WTC11 (cell line): ENCODE data around the gene BDH1. TPM values are rescaled to one million over a fixed set of nuclear protein-coding genes. Genes with fewer than 3 reads are reported as not detected.

Experiments
- ATAC-seq: fragments of 200-7000 bp; cut with Tn5 transposase; 2 replicates; pipeline ENCODE4 v1.10.0; 2021; ENCODE audit warnings: mild to moderate bottlenecking, moderate library complexity
- CTCF ChIA-PET: fragments of 300-600 bp; sonication (Branson Sonifier 250); formaldehyde crosslinking; loops from one replicate; lab custom pipeline; 2021; ENCODE audit warnings: antibody characterized with exemption; lab: Charles Lee
- POLR2A ChIA-PET: fragments of 350-600 bp; sonication (Branson Sonifier 250); formaldehyde crosslinking; loops from one replicate; lab custom pipeline; 2021; ENCODE audit warnings: antibody characterized with exemption; lab: Charles Lee
- DNase-seq: peaks from one replicate; pipeline ENCODE4 v3.0.0; 2021; ENCODE audit warnings: low spot score
- H3K27ac Mint-ChIP-seq: 2 replicates; pipeline ENCODE4 v1.8.0; 2021; ENCODE audit warnings: mixed read lengths
- H3K27me3 Mint-ChIP-seq: 2 replicates; pipeline ENCODE4 v1.8.0; 2021; ENCODE audit warnings: low read depth, mild to moderate bottlenecking, moderate library complexity, mixed read lengths
- H3K36me3 Mint-ChIP-seq: 2 replicates; pipeline ENCODE4 v1.8.0; 2021; ENCODE audit warnings: mixed read lengths
- H3K4me1 Mint-ChIP-seq: 2 replicates; pipeline ENCODE4 v1.8.0; 2022; ENCODE audit warnings: mixed read lengths
- H3K4me3 Mint-ChIP-seq: 2 replicates; pipeline ENCODE4 v1.8.0; 2021; ENCODE audit warnings: mild to moderate bottlenecking, moderate library complexity, mixed read lengths
- H3K9me3 Mint-ChIP-seq: 2 replicates; pipeline ENCODE4 v1.8.0; 2021; ENCODE audit warnings: mixed read lengths
- CREM ChIP-seq: sonication (generic); formaldehyde crosslinking; IDR thresholded peaks from 2 replicates; pipeline ENCODE4 v1.8.1; 2022; ENCODE audit warnings: mild to moderate bottlenecking, missing genetic modification reagents, moderate library complexity
- EMX1 ChIP-seq: fragments of 250-450 bp; sonication (Bioruptor Pico); IDR thresholded peaks from 2 replicates; pipeline ENCODE4 v1.8.0; 2021; ENCODE audit warnings: mild to moderate bottlenecking
- GTF2I ChIP-seq: fragments of 250-450 bp; sonication (Bioruptor Pico); conservative IDR thresholded peaks from 2 replicates; pipeline ENCODE4 v1.4.0; 2021; ENCODE audit warnings: mild to moderate bottlenecking
- OVOL2 ChIP-seq: fragments of 250-450 bp; sonication (Bioruptor Pico); IDR thresholded peaks from 2 replicates; pipeline ENCODE4 v1.9.0; 2021; ENCODE audit warnings: mild to moderate bottlenecking, borderline replicate concordance
- RORB ChIP-seq: fragments of 250-450 bp; sonication (Bioruptor Pico); IDR thresholded peaks from 2 replicates; pipeline ENCODE4 v1.9.0; 2021; ENCODE audit warnings: mild to moderate bottlenecking
- TEAD4 ChIP-seq: sonication (generic); formaldehyde crosslinking; IDR thresholded peaks from 2 replicates; pipeline ENCODE4 v1.8.0; 2022; ENCODE audit warnings: mild to moderate bottlenecking, missing genetic modification reagents
- ZNF232 ChIP-seq: sonication (generic); formaldehyde crosslinking; IDR thresholded peaks from 2 replicates; pipeline ENCODE4 v1.8.0; 2022; ENCODE audit warnings: mild to moderate bottlenecking, missing genetic modification reagents
- ZNF423 ChIP-seq: fragments of 250-450 bp; sonication (Bioruptor Pico); IDR thresholded peaks from 2 replicates; pipeline ENCODE4 v2.1.2; 2022; ENCODE audit warnings: mild to moderate bottlenecking, moderate library complexity
- total RNA-seq: library from RNA; stranded (reverse); gene quantifications from 3 replicates; pipeline ENCODE4 v1.2.3, GENCODE V29; 2021
- TF ChIP-seq, protein P1 (sequence below): fragments of 250-450 bp; sonication (Bioruptor Pico); IDR thresholded peaks from 2 replicates; pipeline ENCODE4 v1.9.0; 2021; ENCODE audit warnings: mild to moderate bottlenecking, borderline replicate concordance
- TF ChIP-seq, protein P2 (sequence below): sonication (generic); formaldehyde crosslinking; IDR thresholded peaks from 2 replicates; pipeline ENCODE4 v1.8.0; 2022; ENCODE audit warnings: mild to moderate bottlenecking, missing genetic modification reagents
- TF ChIP-seq, protein P3 (sequence below): fragments of 250-450 bp; sonication (Bioruptor Pico); IDR thresholded peaks from 2 replicates; pipeline ENCODE4 v2.1.2; 2022; ENCODE audit warnings: mild to moderate bottlenecking, moderate library complexity
- TF ChIP-seq, protein P4 (sequence below): sonication (generic); formaldehyde crosslinking; IDR thresholded peaks from 2 replicates; pipeline ENCODE4 v1.8.0; 2023; ENCODE audit warnings: missing genetic modification reagents
- TF ChIP-seq, protein P5 (sequence below): sonication (generic); formaldehyde crosslinking; IDR thresholded peaks from 2 replicates; pipeline ENCODE4 v1.8.1; 2023; ENCODE audit warnings: mild to moderate bottlenecking, missing genetic modification reagents, moderate library complexity
- TF ChIP-seq, protein P6 (sequence below): fragments of 250-450 bp; sonication (Bioruptor Pico); conservative IDR thresholded peaks from 2 replicates; pipeline ENCODE4 v1.9.0; 2021; ENCODE audit warnings: mild to moderate bottlenecking
- TF ChIP-seq, protein P7 (sequence below): sonication (generic); formaldehyde crosslinking; IDR thresholded peaks from 2 replicates; pipeline ENCODE4 v1.8.0; 2022; ENCODE audit warnings: mild to moderate bottlenecking, missing genetic modification reagents

Gene BDH1
- total RNA-seq, 1 experiment from 2014 or later: 26.8 TPM

DNA sequence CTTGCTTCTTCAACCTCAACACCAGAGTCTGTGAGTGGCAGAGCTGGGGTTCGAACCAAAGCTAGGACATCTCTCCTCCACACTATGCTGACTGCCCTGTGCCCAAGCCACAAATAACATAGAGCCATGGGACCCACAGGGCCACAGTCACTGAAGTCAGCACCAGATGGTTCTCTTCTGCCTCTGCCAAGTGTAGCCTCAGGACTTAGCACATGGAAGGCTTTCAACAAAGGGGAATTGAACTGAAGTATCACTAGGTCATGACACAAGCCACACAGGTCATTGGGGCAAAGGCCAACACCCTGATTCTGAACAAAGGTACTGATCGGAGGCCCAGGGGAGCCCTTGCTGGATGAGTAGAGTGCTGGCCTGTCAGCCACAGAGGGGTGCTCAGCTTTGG lies 83.6 kb downstream of the BDH1 start (continued):
- TF ChIP-seq, protein P1, sequence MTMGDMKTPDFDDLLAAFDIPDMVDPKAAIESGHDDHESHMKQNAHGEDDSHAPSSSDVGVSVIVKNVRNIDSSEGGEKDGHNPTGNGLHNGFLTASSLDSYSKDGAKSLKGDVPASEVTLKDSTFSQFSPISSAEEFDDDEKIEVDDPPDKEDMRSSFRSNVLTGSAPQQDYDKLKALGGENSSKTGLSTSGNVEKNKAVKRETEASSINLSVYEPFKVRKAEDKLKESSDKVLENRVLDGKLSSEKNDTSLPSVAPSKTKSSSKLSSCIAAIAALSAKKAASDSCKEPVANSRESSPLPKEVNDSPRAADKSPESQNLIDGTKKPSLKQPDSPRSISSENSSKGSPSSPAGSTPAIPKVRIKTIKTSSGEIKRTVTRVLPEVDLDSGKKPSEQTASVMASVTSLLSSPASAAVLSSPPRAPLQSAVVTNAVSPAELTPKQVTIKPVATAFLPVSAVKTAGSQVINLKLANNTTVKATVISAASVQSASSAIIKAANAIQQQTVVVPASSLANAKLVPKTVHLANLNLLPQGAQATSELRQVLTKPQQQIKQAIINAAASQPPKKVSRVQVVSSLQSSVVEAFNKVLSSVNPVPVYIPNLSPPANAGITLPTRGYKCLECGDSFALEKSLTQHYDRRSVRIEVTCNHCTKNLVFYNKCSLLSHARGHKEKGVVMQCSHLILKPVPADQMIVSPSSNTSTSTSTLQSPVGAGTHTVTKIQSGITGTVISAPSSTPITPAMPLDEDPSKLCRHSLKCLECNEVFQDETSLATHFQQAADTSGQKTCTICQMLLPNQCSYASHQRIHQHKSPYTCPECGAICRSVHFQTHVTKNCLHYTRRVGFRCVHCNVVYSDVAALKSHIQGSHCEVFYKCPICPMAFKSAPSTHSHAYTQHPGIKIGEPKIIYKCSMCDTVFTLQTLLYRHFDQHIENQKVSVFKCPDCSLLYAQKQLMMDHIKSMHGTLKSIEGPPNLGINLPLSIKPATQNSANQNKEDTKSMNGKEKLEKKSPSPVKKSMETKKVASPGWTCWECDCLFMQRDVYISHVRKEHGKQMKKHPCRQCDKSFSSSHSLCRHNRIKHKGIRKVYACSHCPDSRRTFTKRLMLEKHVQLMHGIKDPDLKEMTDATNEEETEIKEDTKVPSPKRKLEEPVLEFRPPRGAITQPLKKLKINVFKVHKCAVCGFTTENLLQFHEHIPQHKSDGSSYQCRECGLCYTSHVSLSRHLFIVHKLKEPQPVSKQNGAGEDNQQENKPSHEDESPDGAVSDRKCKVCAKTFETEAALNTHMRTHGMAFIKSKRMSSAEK (CRISPR knock-in tag): no peak
- TF ChIP-seq, protein P2, sequence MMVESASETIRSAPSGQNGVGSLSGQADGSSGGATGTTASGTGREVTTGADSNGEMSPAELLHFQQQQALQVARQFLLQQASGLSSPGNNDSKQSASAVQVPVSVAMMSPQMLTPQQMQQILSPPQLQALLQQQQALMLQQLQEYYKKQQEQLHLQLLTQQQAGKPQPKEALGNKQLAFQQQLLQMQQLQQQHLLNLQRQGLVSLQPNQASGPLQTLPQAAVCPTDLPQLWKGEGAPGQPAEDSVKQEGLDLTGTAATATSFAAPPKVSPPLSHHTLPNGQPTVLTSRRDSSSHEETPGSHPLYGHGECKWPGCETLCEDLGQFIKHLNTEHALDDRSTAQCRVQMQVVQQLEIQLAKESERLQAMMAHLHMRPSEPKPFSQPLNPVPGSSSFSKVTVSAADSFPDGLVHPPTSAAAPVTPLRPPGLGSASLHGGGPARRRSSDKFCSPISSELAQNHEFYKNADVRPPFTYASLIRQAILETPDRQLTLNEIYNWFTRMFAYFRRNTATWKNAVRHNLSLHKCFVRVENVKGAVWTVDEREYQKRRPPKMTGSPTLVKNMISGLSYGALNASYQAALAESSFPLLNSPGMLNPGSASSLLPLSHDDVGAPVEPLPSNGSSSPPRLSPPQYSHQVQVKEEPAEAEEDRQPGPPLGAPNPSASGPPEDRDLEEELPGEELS (CRISPR knock-in tag): no peak
- no peak for TF ChIP-seq TEAD4 (CRISPR knock-in tag)
- TF ChIP-seq, protein P3, sequence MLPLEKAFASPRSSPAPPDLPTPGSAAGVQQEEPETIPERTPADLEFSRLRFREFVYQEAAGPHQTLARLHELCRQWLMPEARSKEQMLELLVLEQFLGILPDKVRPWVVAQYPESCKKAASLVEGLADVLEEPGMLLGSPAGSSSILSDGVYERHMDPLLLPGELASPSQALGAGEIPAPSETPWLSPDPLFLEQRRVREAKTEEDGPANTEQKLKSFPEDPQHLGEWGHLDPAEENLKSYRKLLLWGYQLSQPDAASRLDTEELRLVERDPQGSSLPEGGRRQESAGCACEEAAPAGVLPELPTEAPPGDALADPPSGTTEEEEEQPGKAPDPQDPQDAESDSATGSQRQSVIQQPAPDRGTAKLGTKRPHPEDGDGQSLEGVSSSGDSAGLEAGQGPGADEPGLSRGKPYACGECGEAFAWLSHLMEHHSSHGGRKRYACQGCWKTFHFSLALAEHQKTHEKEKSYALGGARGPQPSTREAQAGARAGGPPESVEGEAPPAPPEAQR (CRISPR knock-in tag): no peak
- no peak for TF ChIP-seq OVOL2 (CRISPR knock-in tag)
- no peak for TF ChIP-seq RORB (CRISPR knock-in tag)
- TF ChIP-seq, protein P4, sequence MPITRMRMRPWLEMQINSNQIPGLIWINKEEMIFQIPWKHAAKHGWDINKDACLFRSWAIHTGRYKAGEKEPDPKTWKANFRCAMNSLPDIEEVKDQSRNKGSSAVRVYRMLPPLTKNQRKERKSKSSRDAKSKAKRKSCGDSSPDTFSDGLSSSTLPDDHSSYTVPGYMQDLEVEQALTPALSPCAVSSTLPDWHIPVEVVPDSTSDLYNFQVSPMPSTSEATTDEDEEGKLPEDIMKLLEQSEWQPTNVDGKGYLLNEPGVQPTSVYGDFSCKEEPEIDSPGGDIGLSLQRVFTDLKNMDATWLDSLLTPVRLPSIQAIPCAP (CRISPR knock-in tag): no peak
- TF ChIP-seq GTF2I: no peak
- no peak for TF ChIP-seq ZNF423
- no peak for TF ChIP-seq CREM (CRISPR knock-in tag)
- TF ChIP-seq, protein P5, sequence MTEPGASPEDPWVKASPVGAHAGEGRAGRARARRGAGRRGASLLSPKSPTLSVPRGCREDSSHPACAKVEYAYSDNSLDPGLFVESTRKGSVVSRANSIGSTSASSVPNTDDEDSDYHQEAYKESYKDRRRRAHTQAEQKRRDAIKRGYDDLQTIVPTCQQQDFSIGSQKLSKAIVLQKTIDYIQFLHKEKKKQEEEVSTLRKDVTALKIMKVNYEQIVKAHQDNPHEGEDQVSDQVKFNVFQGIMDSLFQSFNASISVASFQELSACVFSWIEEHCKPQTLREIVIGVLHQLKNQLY (CRISPR knock-in tag): no peak
- TF ChIP-seq, all 79 proteins: peak for 0

DNA sequence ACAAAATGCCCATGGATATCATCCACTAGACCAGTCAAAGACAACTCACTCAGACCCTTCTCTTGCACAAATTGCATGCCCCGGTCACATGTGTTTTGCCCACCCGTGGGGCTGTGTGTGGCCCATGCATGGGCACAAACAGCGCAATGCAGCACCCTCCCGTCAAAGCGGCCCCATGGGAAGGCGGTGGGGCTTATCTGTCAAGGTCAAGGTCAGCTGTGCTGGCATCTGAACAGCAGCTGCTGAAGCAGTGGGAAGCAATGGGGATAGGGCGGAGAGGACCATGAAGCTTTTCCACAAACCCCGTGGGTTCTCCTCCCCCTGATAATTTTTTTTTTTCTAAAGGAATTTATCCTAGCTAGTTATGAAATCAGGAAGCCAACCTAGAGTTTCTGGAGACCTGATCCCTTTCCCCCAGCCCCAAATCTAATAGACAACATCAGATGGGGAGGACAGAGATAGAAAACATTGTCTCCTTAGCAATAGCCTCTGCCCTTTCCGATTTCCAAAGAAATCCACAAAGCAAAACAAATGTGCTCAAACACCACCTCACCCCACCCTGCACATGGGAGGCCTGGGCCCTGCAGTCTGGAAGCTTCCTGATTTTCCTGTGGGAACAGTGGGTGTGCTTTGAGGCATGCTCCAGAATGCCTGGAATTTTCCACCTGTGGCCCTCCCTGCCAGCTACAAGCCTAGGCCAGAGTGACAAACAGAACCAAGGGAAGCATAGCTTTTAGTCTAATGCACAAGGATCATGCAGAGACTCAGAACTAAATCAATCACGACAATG lies 84.4 kb downstream of the BDH1 start:
- H3K4me3 Mint-ChIP-seq: no peak overlapping the region

More for the DNA sequence above, 84.4 kb downstream of the BDH1 start:
- no peaks in the 10 kb centered on the region for H3K36me3 Mint-ChIP-seq
- peak; percentile 46 for ATAC-seq
- H3K4me1 Mint-ChIP-seq: peaks cover 44% of the 10 kb centered on the region
- H3K9me3 Mint-ChIP-seq: 0 out of 2 replicates have a peak, but pooled peaks cover 3% of the 10 kb centered on the region
- no peak for DNase-seq
- CTCF ChIA-PET: interaction anchor here (1.2 kb wide), 1 partner anchor 13 kb away, joined by 3 read pairs; no protein-coding TSS in a partner anchor
- POLR2A ChIA-PET: no interaction called here
- 0 out of 2 replicates have a peak, but pooled peaks have one; percentile 21 for TF ChIP-seq ZNF232
- TF ChIP-seq EMX1 (CRISPR knock-in tag): no peak
- TF ChIP-seq, protein P6, sequence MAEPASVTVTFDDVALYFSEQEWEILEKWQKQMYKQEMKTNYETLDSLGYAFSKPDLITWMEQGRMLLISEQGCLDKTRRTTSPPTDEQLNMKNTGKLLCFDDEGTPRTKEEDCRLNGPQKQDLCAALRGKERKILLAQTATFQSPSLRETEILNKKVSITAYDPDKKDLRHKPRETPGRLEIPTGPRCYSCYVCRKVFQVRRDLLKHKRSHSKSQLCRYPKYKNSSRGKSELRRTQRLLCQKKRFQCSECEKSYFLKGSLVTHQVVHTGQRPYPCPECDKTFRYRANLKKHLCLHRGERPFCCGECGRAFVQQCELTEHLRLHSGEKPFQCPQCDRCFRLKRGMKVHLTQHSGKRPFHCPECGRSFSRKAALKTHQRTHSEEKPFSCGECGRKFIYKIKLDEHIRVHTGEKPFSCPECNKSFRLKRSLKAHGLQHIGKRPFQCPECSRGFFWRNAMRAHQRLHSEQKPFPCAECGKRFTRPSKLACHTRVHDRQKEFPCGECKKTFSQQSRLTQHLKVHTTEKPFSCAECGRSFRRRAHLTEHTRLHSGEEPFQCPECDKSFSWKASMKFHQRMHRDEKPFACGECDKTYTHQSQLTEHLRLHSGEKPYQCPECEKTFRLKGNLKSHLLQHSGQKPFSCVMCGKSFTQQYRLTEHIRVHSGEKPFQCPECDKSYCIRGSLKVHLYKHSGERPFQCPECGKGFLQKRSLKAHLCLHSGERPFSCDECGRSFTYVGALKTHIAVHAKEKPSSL: no peak
- TF ChIP-seq, protein P7, sequence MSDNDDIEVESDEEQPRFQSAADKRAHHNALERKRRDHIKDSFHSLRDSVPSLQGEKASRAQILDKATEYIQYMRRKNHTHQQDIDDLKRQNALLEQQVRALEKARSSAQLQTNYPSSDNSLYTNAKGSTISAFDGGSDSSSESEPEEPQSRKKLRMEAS (CRISPR knock-in tag): 0 out of 2 replicates have a peak, but pooled peaks have one; percentile 35
- H3K27me3 Mint-ChIP-seq: no peaks in the 10 kb centered on the region; the same call in 1 of the 2 replicates
- no peak overlapping the region for H3K27ac Mint-ChIP-seq
